C4-2B (cell line): ENCODE data around the gene SELENBP1.

Experiments
- CTCF ChIP-seq: fragments of 450-650 bp; conservative IDR thresholded peaks from 2 replicates; pipeline ENCODE4 v1.5.1; 2017; ENCODE audit warnings: mild to moderate bottlenecking
- ZFX ChIP-seq: fragments of 450-650 bp; IDR thresholded peaks from 2 replicates; pipeline ENCODE4 v1.6.1; 2017

GRCh38 chr1:151315565-151316235, 56.8 kb downstream of the SELENBP1 start:
- TF ChIP-seq CTCF (no peak), ZFX (no peak)
